ENCODE measurements around the gene C20orf204.

The C20orf204 gene

GRCh38 chr20:64057628-64058498 is 21.9 kb downstream of the C20orf204 start:
- TF ChIP-seq, protein P1, sequence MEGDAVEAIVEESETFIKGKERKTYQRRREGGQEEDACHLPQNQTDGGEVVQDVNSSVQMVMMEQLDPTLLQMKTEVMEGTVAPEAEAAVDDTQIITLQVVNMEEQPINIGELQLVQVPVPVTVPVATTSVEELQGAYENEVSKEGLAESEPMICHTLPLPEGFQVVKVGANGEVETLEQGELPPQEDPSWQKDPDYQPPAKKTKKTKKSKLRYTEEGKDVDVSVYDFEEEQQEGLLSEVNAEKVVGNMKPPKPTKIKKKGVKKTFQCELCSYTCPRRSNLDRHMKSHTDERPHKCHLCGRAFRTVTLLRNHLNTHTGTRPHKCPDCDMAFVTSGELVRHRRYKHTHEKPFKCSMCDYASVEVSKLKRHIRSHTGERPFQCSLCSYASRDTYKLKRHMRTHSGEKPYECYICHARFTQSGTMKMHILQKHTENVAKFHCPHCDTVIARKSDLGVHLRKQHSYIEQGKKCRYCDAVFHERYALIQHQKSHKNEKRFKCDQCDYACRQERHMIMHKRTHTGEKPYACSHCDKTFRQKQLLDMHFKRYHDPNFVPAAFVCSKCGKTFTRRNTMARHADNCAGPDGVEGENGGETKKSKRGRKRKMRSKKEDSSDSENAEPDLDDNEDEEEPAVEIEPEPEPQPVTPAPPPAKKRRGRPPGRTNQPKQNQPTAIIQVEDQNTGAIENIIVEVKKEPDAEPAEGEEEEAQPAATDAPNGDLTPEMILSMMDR (IDR thresholded peaks at IDR 0.05; ENCODE audit: low read length, missing control alignments) = peak; percentile 84
- DNase-seq (ENCODE audit: low read depth) = peak; percentile 70
- H3K4me3 ChIP-seq (replicated peaks; ENCODE audit: low read depth, low read length) = no peak overlapping the region

GRCh38 chr20:64058536-64058935 is 22.6 kb downstream of the C20orf204 start:
- TF ChIP-seq, protein P1 (IDR thresholded peaks at IDR 0.05; ENCODE audit: low read length, missing control alignments) = no peak
- no peak overlapping the region for H3K4me3 ChIP-seq (replicated peaks; ENCODE audit: low read depth, low read length)
- no peak for DNase-seq (ENCODE audit: low read depth)

- no peak for DNase-seq (ENCODE audit: low read depth)
- H3K4me3 ChIP-seq (replicated peaks; ENCODE audit: low read depth, low read length) = peak overlapping the region; percentile 87
- TF ChIP-seq, protein P1 (IDR thresholded peaks at IDR 0.05; ENCODE audit: low read length, missing control alignments) = no peak
Measured at GRCh38 chr20:64062276-64062595, 26.3 kb downstream of the C20orf204 start.

GRCh38 chr20:64062596-64063388 is 26.8 kb downstream of the C20orf204 start, which contains the start of gene TCEA2:
Gene TCEA2 (plus strand): TSS chr20:64063198. CDS start chr20:64063313, 115 bp downstream.
- peak; percentile 96 for DNase-seq (ENCODE audit: low read depth)
- peak within 1 kb of the TSS; percentile 87 for H3K4me3 ChIP-seq (replicated peaks; ENCODE audit: low read depth, low read length)
- TF ChIP-seq, protein P1 (IDR thresholded peaks at IDR 0.05; ENCODE audit: low read length, missing control alignments) = no peak

DNA sequence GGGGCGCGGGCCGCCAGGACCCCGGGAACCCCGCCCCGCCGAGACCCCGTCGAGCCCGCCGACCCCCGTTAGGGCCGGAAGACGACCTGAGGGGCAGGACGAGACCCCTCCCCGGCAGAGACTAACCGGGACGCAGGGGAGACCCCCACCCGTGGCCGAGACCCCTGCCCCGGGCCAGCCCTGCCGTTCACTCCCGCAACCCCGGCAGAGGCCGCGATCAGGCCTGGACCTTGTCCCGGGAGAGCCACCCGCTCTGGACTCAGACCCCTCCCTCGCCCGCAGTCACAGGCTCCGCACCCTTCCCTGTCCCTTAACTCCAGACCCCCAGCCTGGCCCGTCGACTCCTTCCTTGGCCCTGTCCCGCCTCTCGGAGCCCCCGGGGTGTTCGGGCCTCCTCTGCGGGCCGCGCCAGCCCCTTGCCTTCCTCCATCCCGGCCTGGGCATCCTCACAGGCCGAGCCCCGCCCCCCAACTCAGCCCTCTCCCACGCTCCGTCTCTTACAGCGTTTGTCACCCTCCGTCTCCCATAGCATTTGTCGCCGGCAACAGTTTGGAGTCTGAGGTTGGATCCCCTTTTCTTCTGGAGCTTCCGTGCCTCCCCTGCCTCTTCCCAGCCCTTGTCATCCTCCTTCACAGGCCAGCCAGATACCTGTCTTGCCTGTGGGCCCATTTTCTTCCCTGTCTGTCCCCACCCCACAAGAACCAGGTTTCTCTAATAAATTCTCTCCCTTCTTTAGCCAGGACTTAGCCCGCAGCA is 27.6 kb downstream of the C20orf204 start:
- peak overlapping the region; percentile 87 for H3K4me3 ChIP-seq (replicated peaks; ENCODE audit: low read depth, low read length)
- DNase-seq (ENCODE audit: low read depth) = no peak
- TF ChIP-seq, protein P1 (IDR thresholded peaks at IDR 0.05; ENCODE audit: low read length, missing control alignments) = no peak

- DNase-seq (ENCODE audit: low read depth) = no peak
- TF ChIP-seq, protein P1 (IDR thresholded peaks at IDR 0.05; ENCODE audit: low read length, missing control alignments) = no peak
- H3K4me3 ChIP-seq (replicated peaks; ENCODE audit: low read depth, low read length) = peak overlapping the region; percentile 87
Measured at GRCh38 chr20:64064145-64064698, 28.2 kb downstream of the C20orf204 start.

Data from fibroblast of pulmonary artery (primary cell).